ENCODE results near the gene RGS18.

- TF ChIP-seq BHLHE40 (IDR thresholded peaks at IDR 0.05; ENCODE audit: borderline replicate concordance) = no peak
- TF ChIP-seq PKNOX1 (IDR thresholded peaks at IDR 0.05) = peak; percentile 24; the same call in 1 of the 2 replicates
- TF ChIP-seq SP1 (IDR thresholded peaks at IDR 0.05) = no peak
- TF ChIP-seq ELF4 (IDR thresholded peaks at IDR 0.05) = no peak
- no peak for TF ChIP-seq SUZ12 (IDR thresholded peaks at IDR 0.05)
These were observed 31.8 kb downstream of the RGS18 start for GRCh38 chr1:192190066-192190465.

All from HEK293T (cell line).